Bronchial epithelial cell (primary cell): ENCODE results near the gene AGBL4. TPM values are rescaled to one million over a fixed set of nuclear protein-coding genes. Genes with fewer than 3 reads are reported as not detected.
"Not testable (repeated sequence)": the region's sequence is repeated elsewhere in the genome, so short reads cannot be mapped to it uniquely, and the experiment has no call there.

Experiments used
- DNase-seq: peaks from one replicate; pipeline ENCODE4 v3.0.0-alpha.2; 2010; ENCODE audit warnings: low read depth
- FAIRE-seq: peaks from 2 replicates; lab custom pipeline; 2011; peaks lifted over from hg19 to GRCh38; lab: Jason Lieb, UNC
- H3K27me3 ChIP-seq: 2 replicates; pipeline ENCODE4 v1.5.1; 2011; ENCODE audit warnings: low read length; ENCODE audit not compliant: control insufficient read depth, insufficient read depth
- H3K36me3 ChIP-seq: 2 replicates; pipeline ENCODE4 v1.5.1; 2011; ENCODE audit warnings: low read length; ENCODE audit not compliant: control insufficient read depth, insufficient read depth
- H3K4me3 ChIP-seq: 2 replicates; pipeline ENCODE4 v1.5.1; 2011; ENCODE audit warnings: mild to moderate bottlenecking, low read depth, low read length, control low read depth
- CTCF ChIP-seq: IDR thresholded peaks from 2 replicates; pipeline ENCODE4 v1.5.1; 2011; ENCODE audit warnings: mild to moderate bottlenecking, moderate library complexity, low read length, control low read depth, inconsistent platforms; ENCODE audit not compliant: insufficient read depth, severe bottlenecking
- total RNA-seq: library from RNA; depleted of rRNA; stranded (reverse); fragments of >200 nt; gene quantifications from 2 replicates; pipeline ENCODE4 v1.2.1, GENCODE V29; 2014

The AGBL4 gene
- total RNA-seq, 1 donor from 2014 or later: not detected

GRCh38 chr1:49297783-49298182 lies 726.0 kb downstream of the AGBL4 start:
- FAIRE-seq (no peak), DNase-seq (no peak)
- H3K27me3 ChIP-seq: no peaks in the 10 kb centered on the region
- no peaks in the 10 kb centered on the region for H3K36me3 ChIP-seq
- TF ChIP-seq CTCF: no peak
- no peak overlapping the region for H3K4me3 ChIP-seq

GRCh38 chr1:49294539-49294938 lies 729.2 kb downstream of the AGBL4 start:
- H3K36me3 ChIP-seq: no peaks in the 10 kb centered on the region
- no peaks in the 10 kb centered on the region for H3K27me3 ChIP-seq
- H3K4me3 ChIP-seq: no peak overlapping the region
- DNase-seq: no peak
- no peak for TF ChIP-seq CTCF
- no peak for FAIRE-seq

GRCh38 chr1:49293016-49293415 lies 730.7 kb downstream of the AGBL4 start:
- no peak for DNase-seq
- H3K27me3 ChIP-seq: no peaks in the 10 kb centered on the region
- no peak for TF ChIP-seq CTCF
- no peak overlapping the region for H3K4me3 ChIP-seq
- FAIRE-seq: no peak
- no peaks in the 10 kb centered on the region for H3K36me3 ChIP-seq

- H3K4me3 ChIP-seq, FAIRE-seq, H3K27me3 ChIP-seq, H3K36me3 ChIP-seq, DNase-seq: not testable (repeated sequence)
Measured at GRCh38 chr1:49257211-49258049, 766.3 kb downstream of the AGBL4 start.

GRCh38 chr1:49252917-49253316 lies 770.8 kb downstream of the AGBL4 start:
- Histone ChIP-seq H3K36me3 (no peaks in the 10 kb centered on the region), H3K27me3 (no peaks in the 10 kb centered on the region), H3K4me3 (no peak overlapping the region)
- FAIRE-seq (no peak), DNase-seq (no peak)
- no peak for TF ChIP-seq CTCF

- no peaks in the 10 kb centered on the region for H3K27me3 ChIP-seq
- FAIRE-seq (no peak), DNase-seq (no peak)
- H3K4me3 ChIP-seq: no peak overlapping the region
- H3K36me3 ChIP-seq: no peaks in the 10 kb centered on the region
- TF ChIP-seq CTCF: no peak
Measured at GRCh38 chr1:49251019-49251784, 772.6 kb downstream of the AGBL4 start.
